ENCODE results near the gene ABCA4.
"Not testable (repeated sequence)": the region's sequence is repeated elsewhere in the genome, so short reads cannot be mapped to it uniquely, and the experiment has no call there.

Gene ABCA4

GRCh38 chr1:93958726-93959100 is 162.2 kb downstream of the ABCA4 start:
- Histone ChIP-seq H3K9ac (ENCODE audit: low read depth in 1 of 2, low read length in 2 of 2) (no peak overlapping the region), H3K27me3 (ENCODE audit: control insufficient read depth in 2 of 2, insufficient read depth in 2 of 2, low read length in 2 of 2) (no peaks in the 10 kb centered on the region), H3K4me1 (ENCODE audit: control insufficient read depth in 2 of 2, insufficient read depth in 2 of 2, low read length in 2 of 2) (peaks cover 0 to 9% of the 10 kb centered on the region in 2 donors), H3K9me3 (ENCODE audit: control insufficient read depth in 2 of 2, low read length in 2 of 2) (peaks cover 0 to 8% of the 10 kb centered on the region in 2 donors), H3K36me3 (ENCODE audit: control insufficient read depth in 2 of 2, insufficient read depth in 2 of 2, low read length in 2 of 2) (no peaks in the 10 kb centered on the region), H3K27ac (ENCODE audit: low read depth in 2 of 2, low read length in 2 of 2) (no peak overlapping the region), H3K4me3 (ENCODE audit: low read length in 2 of 2) (no peak overlapping the region)

- Histone ChIP-seq H3K9me3 (ENCODE audit: control insufficient read depth in 2 of 2, low read length in 2 of 2) (peaks cover 0 to 8% of the 10 kb centered on the region in 2 donors), H3K36me3 (ENCODE audit: control insufficient read depth in 2 of 2, insufficient read depth in 2 of 2, low read length in 2 of 2) (no peaks in the 10 kb centered on the region), H3K9ac (ENCODE audit: low read depth in 1 of 2, low read length in 2 of 2) (no peak overlapping the region), H3K4me3 (ENCODE audit: low read length in 2 of 2) (no peak overlapping the region), H3K27ac (ENCODE audit: low read depth in 2 of 2, low read length in 2 of 2) (no peak overlapping the region), H3K4me1 (ENCODE audit: control insufficient read depth in 2 of 2, insufficient read depth in 2 of 2, low read length in 2 of 2) (peaks cover 0 to 9% of the 10 kb centered on the region in 2 donors), H3K27me3 (ENCODE audit: control insufficient read depth in 2 of 2, insufficient read depth in 2 of 2, low read length in 2 of 2) (no peaks in the 10 kb centered on the region)
These were observed 162.8 kb downstream of the ABCA4 start for GRCh38 chr1:93958032-93958725.

GRCh38 chr1:93955765-93956164 is 165.2 kb downstream of the ABCA4 start:
- Histone ChIP-seq H3K9me3 (ENCODE audit: control insufficient read depth in 2 of 2, low read length in 2 of 2) (peaks cover 0 to 8% of the 10 kb centered on the region in 2 donors), H3K4me3 (ENCODE audit: low read length in 2 of 2) (no peak overlapping the region), H3K27ac (ENCODE audit: low read depth in 2 of 2, low read length in 2 of 2) (no peak overlapping the region), H3K36me3 (ENCODE audit: control insufficient read depth in 2 of 2, insufficient read depth in 2 of 2, low read length in 2 of 2) (no peaks in the 10 kb centered on the region), H3K4me1 (ENCODE audit: control insufficient read depth in 2 of 2, insufficient read depth in 2 of 2, low read length in 2 of 2) (peaks cover 0 to 4% of the 10 kb centered on the region in 2 donors), H3K9ac (ENCODE audit: low read depth in 1 of 2, low read length in 2 of 2) (no peak overlapping the region), H3K27me3 (ENCODE audit: control insufficient read depth in 2 of 2, insufficient read depth in 2 of 2, low read length in 2 of 2) (no peaks in the 10 kb centered on the region)

GRCh38 chr1:93947002-93947686 is 173.8 kb downstream of the ABCA4 start:
- H3K4me1 ChIP-seq (ENCODE audit: control insufficient read depth in 2 of 2, insufficient read depth in 2 of 2, low read length in 2 of 2); H3K4me3 ChIP-seq (ENCODE audit: low read length in 2 of 2); H3K9ac ChIP-seq (ENCODE audit: low read depth in 1 of 2, low read length in 2 of 2); H3K27me3 ChIP-seq (ENCODE audit: control insufficient read depth in 2 of 2, insufficient read depth in 2 of 2, low read length in 2 of 2); H3K27ac ChIP-seq (ENCODE audit: low read depth in 2 of 2, low read length in 2 of 2); H3K9me3 ChIP-seq (ENCODE audit: control insufficient read depth in 2 of 2, low read length in 2 of 2); H3K36me3 ChIP-seq (ENCODE audit: control insufficient read depth in 2 of 2, insufficient read depth in 2 of 2, low read length in 2 of 2): not testable (repeated sequence)
